ENCODE results near the gene USP24.

The USP24 gene

DNA sequence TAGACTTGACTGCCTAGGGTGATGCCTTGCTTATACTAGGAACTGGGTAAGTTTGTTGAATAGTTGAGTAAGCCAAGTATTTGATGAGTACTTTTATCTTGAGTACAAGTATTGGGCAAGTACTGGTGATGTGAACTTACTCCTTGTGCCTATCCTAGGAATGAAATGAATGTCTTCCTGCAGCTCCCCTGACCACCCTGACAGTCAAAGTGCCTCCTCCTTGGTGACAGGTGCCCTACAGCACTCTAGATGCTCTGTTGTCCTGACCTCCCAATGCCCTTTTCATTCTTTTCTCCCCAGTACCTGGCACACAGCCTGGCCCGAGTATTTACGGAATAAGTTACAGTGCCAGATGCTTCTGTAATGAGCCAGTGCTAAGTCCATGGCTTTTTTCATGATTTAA lies 150.3 kb downstream of the USP24 start:
- DNase-seq: no peak

DNA sequence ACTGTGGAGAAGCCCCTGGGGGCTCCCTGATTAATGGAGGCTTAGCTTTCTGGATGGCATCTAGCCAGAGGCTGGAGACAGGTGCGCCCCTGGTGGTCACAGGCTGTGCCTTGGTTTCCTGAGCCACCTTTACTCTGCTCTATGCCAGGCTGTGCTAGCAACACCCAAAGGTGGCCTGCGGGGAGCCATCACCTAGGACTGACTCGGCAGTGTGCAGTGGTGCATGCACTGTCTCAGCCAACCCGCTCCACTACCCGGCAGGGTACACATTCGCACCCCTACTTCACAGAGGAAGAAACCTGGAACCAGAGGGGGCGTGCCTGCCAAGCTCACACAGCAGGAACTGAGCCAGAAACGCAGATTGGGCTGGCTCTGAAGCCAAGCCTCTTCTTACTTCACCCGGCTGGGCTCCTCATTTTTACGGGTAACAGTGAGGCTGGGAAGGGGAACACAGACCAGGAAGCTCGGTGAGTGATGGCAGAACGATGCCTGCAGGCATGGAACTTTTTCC lies 151.0 kb downstream of the USP24 start:
- DNase-seq: no peak

DNA sequence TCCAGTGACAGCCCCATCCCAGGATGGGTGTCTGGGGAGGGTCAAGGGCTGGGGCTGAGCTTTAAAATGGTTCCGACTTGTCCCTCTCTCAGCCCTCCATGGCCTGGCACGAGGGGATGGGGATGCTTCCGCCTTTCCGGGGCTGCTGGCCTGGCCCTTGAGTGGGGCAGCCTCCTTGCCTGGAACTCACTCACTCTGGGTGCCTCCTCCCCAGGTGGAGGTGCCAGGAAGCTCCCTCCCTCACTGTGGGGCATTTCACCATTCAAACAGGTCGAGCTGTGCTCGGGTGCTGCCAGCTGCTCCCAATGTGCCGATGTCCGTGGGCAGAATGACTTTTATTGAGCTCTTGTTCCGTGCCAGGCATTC lies 151.6 kb downstream of the USP24 start:
- no peak for DNase-seq

DNA sequence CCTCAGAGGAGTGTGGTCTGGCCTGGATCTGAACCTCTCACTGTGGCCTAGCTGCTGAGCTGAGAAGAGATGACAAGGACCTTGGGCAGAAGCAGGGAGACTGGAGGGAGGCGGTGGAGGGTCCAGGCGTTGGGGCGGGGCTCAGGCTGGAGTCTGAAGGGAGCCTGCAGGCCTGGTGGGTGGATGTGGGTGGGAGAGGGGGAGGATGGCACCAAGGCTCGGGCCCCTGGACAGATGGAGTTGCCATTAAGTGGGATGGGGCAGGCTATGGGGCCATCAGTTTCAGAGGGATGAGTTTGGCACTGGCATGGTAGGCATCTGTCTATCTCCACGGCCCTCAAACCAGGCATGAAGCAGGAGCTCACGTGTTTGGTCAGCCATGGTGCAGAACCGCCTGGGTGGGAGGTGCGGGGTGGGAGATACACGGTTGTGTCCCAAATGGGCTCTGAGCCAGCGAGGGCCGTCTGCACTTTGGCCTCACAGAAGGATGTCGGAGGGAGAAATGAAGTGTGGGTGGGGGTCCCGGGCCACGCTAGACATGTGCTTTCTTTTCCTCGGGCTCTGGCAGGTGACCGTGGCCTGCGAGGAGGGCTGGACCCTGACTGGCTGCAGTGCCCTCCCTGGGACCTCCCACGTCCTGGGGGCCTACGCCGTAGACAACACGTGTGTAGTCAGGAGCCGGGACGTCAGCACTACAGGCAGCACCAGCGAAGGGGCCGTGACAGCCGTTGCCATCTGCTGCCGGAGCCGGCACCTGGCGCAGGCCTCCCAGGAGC lies 152.2 kb downstream of the USP24 start:
- no peak for DNase-seq

DNA sequence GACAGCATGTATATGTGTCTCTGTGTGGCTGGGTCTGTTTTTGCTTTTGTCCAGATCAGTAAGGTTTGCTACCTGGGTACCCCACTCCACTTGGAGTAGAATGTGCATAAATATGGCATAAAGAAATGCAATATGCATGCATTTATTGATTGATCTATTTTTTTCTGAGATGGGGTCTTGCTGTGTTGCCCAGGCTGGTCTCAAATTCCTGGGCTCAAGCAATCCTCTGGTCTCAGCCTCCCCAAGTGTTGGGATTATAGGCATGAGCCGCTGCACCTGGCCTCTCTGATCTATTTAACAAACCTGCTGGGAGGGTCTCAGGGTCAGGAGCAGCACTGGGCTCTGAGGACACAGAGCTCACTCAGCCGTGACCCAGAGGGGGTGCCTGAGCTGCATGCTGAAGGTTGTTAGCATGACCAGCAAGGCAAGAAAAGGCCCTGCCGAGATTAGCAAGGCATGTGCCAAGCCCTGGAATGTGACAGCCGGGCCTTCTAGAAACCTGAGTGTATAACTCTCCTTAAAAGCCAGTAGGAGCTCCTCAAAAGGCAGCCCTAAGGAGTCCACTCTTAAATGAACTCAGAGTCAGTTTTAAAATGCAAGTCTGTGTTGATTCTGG lies 153.3 kb downstream of the USP24 start:
- no peak for DNase-seq

DNA sequence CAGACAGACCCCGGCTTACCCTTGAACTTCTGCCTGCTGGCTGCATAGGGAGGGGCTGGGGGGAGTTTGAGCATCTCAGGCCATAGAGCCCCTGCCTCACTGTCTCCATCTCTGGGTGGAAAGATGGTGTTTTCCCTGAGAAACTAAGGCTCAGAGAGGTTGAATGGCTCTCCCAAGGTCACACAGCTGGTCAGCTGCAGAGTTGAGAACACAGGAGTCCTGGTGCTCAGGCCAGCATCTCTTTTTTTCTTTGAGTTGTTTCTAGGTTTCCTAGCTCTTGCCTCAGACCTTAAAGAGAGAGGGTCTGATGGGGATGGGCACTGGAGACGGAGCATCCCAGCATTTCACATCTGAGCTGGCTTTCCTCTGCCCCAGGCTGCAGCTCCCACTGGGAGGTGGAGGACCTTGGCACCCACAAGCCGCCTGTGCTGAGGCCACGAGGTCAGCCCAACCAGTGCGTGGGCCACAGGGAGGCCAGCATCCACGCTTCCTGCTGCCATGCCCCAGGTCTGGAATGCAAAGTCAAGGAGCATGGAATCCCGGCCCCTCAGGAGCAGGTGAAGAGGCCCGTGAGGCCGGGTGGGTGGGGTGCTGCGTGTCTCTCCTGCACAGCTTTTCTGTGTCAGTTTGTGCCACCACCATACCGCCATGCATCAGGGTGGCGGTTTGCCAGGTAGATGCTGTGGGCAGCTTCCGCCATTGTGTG lies 154.0 kb downstream of the USP24 start:
- no peak for DNase-seq

DNA sequence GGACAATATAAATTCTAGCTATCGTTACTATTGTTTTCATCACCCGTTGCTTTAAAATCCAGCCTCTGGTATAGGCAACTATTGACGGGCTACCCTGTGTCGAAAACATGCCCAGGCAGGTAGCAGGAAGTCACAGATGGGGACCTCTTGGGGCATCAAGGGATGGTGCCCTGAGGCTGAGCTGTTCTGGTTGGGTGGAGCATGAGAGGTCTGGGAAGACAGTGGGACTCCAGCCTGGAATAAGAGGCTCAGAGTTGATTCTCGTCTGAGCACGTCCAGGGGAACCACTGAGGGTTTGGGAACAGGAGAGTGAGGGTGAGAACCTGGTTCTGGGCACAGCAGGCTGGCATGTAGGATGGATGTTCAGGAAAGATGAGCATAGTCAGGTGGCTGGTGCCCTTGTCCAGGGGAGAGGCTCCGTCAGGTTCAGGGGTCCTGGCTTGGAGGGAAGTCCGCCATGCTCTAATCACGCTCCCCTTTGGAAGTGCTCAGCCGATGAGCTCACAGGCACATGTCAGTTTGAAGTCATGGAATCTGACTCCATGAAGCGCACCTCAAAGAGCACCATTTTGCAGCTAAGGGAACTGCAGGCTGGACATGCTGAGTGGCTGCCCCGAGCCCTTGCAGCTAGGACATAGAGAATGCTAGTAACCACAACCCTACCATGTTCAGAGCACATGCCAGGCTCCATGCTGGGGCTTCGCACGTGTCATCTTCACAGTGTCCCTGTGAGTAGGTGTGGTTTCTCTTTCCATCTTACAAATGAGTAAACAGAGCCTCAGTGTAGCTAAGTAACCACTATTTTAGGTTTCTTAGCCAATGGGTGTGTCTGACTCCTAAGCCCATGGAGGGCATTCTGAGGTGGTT lies 154.8 kb downstream of the USP24 start:
- no peak for DNase-seq

DNA sequence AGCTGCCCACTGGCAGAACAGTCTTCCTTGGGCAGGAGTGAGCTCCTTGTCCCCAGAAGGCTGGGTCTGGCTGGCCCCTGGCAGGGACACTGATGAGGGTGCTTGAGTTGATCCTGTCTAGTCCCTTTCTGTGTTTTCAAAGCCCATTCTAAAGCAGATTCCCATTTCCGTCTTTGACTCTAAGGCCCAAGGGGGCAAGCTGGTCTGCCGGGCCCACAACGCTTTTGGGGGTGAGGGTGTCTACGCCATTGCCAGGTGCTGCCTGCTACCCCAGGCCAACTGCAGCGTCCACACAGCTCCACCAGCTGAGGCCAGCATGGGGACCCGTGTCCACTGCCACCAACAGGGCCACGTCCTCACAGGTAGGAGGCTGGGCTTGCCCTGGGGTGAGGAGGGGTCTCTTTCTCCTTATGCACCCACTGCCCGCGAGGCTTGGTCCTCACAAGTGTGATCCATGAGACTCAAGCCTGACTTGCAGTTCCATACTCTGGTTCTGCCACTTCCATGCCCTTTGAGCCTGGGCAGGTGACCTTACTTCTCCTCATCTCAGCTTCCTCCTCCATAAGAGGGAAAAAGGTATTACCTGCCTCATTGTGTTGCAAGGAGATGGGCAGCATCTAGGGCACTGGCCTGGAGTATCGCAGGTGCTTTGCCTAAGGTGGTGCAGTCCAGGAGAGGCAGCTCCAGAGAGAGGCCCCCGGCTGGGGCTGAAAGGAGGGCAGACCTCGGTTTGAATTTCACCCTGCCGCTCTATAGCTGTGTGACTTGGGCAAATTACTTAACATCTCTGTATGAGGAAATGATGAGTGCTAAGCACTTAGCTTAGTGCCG lies 155.6 kb downstream of the USP24 start:
- no peak for DNase-seq

DNA sequence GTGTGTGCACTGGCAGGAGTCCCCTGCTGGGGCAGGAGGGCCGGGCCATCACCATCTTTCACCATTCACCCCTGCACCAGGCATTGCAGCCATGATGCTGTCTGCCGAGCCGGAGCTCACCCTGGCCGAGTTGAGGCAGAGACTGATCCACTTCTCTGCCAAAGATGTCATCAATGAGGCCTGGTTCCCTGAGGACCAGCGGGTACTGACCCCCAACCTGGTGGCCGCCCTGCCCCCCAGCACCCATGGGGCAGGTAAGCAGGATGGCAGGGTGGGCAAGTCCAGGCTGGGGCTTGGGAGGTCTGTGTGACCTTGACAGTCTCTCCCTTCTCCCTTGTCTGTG lies 157.2 kb downstream of the USP24 start:
- DNase-seq: no peak

DNA sequence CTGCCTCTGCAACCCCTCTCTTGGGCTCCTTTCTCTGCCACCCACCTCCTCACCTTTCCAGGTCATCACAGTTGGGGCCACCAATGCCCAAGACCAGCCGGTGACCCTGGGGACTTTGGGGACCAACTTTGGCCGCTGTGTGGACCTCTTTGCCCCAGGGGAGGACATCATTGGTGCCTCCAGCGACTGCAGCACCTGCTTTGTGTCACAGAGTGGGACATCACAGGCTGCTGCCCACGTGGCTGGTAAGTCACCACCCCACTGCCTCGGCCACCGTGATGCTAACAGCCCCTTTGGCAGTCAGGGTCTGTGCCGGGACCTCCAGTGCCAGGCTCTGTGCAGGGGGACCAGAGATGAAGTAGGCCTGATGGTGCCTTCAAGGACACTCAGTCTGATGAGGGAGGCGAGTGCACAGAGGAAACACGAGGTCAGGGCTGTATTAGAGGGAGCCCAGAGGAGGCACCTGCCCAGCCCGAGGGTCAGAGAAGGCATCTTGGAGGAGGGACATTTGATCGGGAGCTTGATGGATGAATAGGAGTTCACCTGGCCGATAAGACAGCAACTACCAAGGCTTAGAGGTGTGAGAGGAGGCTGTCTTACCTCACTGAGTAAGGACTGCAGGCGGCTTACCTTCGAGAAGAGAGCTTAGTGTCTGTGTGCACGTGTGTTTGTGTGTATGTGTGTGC lies 157.8 kb downstream of the USP24 start:
- DNase-seq: no peak

DNA sequence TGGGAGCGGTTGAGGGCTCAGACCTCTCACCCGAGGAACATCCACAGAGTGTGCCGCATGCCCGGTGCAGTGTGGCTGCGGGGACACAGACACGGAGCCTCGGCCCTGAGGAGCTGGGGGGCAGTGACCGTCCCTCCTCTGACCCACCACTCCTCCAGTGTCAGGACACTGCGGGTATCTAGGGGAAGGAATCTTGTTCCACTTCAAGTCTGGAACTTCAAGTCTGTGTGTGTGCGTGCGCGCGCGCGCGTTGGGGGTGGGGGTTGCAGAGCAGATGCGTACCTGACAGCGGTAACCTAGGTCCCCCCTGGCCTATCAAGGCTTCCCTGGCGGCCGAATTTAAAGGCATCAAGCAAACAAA lies 158.6 kb downstream of the USP24 start:
- no peak for DNase-seq

DNA sequence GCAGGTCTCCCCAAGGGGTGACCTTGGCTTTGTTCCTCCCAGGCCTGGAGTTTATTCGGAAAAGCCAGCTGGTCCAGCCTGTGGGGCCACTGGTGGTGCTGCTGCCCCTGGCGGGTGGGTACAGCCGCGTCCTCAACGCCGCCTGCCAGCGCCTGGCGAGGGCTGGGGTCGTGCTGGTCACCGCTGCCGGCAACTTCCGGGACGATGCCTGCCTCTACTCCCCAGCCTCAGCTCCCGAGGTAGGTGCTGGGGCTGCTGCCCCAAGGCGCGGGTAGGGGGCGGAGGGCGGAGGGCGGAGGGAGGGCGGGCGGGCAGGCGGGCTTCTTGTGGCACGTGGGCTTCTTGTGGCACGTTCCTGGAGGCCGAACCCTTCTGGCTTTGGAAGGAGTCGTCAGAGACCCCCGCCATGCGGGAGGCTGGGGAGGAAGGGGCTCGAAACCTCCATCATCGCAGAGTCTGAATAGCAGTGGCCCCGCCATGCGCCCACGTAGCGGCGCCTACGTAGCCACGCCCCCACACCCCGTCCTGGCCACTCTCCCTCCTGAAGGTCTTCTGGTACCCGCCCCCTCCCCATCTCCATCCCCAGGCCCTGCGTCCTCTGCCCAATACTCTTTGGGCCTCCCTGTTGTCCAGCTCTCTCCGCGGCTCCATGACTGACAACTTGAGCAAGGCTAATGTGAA lies 159.1 kb downstream of the USP24 start:
- DNase-seq: no peak

DNA sequence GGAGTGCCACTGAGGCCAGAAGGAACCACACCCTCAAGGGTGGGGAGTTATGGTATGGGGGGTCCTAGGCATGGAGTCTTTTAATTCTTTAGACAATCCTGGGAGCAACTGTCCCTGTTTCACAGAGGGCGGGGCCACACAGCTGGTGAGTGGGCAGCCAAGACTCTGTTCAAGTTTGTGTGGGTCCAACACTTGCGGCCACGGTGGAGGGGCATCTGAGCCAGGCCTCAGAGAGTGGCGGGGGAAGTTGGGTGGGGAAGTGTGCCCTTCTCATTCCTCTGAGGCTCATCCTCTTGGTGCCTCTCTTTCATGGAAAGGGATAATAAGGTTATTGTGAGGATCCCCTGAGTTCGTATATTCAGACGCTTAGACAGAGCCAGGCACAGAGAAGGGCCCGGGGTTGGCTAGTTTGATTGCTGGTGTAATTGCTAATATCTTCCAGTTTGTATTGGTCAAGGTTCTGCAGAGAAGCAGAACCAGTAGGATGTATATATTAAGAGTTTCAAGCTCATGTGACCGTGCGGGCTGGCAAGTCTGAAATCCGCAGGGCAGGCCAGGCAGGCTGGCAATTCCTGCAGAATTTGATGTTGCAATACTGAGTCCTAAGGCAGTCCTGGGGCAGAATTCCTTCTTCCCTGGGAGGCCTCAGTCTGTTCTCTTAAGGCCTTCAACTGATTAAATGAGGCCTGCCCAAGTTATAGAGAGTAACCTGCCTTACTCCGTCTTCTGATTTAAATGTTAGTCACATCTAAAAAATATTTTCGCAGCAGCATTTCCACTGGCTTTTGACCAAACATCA lies 159.9 kb downstream of the USP24 start:
- no peak for DNase-seq

DNA sequence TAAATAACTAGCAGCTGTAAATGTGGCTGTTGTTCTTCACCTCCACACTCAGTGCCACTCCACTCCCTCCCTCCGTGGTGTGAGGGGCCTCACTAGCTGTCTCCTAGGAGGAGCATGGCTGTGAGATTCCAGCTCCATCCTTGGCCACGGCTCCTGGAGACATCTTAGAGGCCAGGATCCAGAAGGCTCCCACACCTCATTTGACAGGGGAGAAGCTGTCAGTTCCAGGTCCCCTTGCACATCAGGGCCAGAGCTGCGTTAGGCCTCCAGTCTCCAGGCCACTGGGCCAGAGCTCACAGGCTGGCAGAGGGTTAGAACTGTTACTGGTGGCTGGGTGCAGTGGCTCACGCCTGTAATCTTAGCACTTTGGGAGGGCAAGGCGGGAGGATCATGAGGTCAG lies 160.8 kb downstream of the USP24 start:
- no peak for DNase-seq

DNA sequence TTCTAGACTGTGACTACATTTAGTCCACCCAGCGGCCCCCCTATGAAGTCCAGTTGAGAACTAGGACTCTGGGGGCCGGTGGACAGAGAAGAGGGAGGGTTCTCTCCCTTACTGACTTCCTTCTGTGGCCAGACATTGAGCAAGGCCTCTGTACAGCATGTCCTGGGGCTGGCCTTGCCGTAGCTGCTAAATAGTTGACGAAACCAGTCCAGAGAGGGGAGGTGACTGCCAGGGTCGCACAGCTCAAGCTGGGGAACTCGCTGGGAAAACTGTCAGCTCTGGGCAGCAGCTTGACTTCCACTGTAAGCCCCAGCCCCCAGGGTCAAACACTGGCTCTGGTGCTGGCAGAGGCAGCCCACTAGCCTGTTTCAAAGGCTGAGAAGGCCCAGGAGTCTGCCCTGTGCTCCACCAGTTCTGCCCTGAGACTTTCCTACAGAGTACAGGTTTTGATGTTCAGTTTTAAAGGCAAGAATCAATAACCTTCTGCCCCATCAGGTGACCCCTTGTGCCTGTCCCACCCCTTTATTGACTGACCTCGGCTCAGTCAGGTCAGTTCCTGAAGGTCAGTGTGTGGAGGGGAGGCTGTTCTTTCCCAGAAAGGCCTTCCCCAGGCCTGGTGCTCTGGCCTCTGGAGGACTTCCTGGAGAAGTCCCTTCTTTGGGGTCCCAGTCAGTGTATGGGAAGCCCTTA lies 161.8 kb downstream of the USP24 start:
- DNase-seq: no peak

DNA sequence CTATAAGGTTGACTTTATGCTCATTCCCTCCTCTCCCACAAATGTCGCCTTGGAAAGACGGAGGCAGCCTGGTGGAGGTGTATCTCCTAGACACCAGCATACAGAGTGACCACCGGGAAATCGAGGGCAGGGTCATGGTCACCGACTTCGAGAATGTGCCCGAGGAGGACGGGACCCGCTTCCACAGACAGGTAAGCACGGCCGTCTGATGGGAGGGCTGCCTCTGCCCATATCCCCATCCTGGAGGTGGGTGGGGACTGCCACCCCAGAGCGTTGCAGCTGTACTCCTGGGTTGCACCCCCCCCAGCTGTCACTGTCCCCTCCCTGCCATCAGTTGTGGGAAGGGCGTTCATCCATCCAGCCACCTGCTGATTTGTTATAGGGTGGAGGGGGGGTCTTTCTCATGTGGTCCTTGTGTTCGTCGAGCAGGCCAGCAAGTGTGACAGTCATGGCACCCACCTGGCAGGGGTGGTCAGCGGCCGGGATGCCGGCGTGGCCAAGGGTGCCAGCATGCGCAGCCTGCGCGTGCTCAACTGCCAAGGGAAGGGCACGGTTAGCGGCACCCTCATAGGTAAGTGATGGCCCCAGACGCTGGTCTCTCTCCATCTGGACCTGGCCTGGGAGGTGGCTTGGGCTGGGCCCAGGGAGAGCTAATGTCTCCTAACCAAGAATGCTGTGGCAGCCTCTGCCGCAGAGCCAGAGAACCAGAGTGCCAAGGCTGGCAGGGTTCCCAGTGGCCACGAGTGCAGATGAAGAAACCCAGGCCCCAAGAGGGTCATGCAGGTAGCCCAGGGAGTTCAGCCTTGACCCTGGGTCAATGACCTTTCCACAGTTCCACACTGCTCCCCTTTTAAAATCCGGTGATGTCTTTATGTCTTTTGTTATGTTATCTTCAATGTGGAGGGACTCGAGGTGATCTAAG lies 162.7 kb downstream of the USP24 start:
- no peak for DNase-seq

DNA sequence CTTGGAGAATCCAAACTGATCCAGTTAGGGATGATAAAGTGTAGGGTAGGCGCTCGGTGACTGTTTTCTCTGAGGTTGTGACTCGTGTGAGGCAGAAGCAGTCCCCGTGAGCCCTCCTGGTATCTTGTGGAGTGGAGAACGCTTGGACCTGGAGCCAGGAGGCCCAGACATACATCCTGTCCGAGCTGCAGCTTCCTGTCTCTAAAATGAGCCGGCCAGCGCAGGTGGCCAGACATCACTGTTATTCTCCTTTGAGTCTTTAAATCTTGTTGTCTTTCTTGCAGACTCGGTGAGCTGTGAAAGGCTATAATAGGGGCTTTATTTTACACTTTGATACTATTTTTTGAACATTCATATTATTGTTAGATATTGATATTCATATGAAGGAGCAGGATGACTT lies 163.5 kb downstream of the USP24 start:
- no peak for DNase-seq

DNA sequence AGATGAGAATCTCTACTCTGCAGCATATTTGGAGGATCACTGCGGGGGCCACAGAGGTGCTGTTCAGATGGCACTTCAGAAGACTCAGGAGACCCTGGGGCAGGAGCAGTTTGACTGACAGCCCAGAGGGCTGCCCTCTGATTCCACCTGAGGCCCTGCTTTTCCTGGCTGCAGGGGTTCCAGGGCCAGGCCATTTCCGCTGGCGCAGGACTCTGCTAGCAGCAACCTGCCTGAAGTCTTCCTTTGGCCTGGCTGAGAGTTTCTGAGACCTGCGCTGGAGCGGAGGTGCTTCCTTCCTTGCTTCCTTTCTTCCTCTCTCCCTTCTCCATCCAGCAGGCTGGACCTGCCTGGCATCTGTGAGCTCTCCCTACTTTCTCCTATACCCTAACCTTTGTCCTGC lies 164.0 kb downstream of the USP24 start:
- DNase-seq: no peak

DNA sequence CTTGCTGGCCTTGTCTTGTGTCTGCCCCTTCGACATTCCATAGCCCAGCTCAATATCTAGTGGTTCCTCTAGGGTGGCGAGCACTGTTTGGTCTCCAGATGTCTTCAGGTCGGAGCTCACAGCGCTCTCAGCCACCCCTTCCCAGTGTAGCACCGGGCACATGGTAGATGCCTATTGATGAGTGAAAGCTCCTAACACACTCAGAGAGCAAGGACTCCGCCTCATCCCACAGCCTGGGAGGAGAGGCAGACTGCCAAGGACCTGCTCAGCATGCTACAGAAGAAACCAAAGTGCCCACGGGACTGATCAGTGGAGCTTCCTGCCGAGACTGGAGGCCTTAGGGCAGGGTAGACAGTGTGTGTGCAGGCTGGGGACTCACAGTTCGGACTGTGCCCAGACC lies 164.9 kb downstream of the USP24 start:
- no peak for DNase-seq

All from KG1 (cell line).